IMR-90 (cell line): Measurements from ENCODE around the gene ADPRHL1. TPM values are rescaled to one million over a fixed set of nuclear protein-coding genes. Genes with fewer than 3 reads are reported as not detected.

Experiments used
- ATAC-seq: fragments of 200-7000 bp; cut with Tn5 transposase; 2 replicates; pipeline ENCODE4 v1.9.1; 2020; ENCODE audit warnings: low read depth, mild to moderate bottlenecking, moderate library complexity
- BruUV-seq: library from RNA; stranded (reverse); fragments of 400-500 nt; replicated peaks from 2 replicates; lab custom pipeline; 2021; lab: Mats Ljungman, UMichigan
- CTCF ChIA-PET: fragments of 300-600 bp; formaldehyde crosslinking; extraction: SDS; loops from one replicate; lab custom pipeline; 2021; ENCODE audit warnings: antibody characterized with exemption; lab: Yijun Ruan, JAX
- POLR2A ChIA-PET: fragments of 300-600 bp; sonication (Branson Sonifier 250); formaldehyde crosslinking; loops from one replicate; lab custom pipeline; 2022; ENCODE audit warnings: antibody characterized with exemption; ENCODE audit not compliant: unreplicated experiment; lab: Charles Lee
- DNase-seq: peaks from one replicate; pipeline ENCODE4 v3.0.0; 2013
- H2AFZ ChIP-seq: replicated peaks from 2 replicates; pipeline ENCODE3; 2013; ENCODE audit warnings: low read length, mild to moderate bottlenecking; ENCODE audit not compliant: poor library complexity
- H2AK5ac ChIP-seq: 2 replicates; pipeline ENCODE4 v1.6.1; 2013; ENCODE audit warnings: low read depth, low read length, inconsistent platforms
- H2AK9ac ChIP-seq: replicated peaks from 2 replicates; pipeline ENCODE3; 2013; ENCODE audit warnings: mild to moderate bottlenecking, low read depth, low read length, moderate library complexity; ENCODE audit not compliant: poor library complexity
- H2BK120ac ChIP-seq: 2 replicates; pipeline ENCODE4 v1.6.1; 2013; ENCODE audit warnings: low read depth, low read length, inconsistent platforms
- H2BK15ac ChIP-seq: 3 replicates; pipeline ENCODE4 v1.6.1; 2013; ENCODE audit warnings: low read depth, low read length, inconsistent platforms
- H2BK20ac ChIP-seq: 2 replicates; pipeline ENCODE4 v1.6.1; 2013; ENCODE audit warnings: low read depth, mild to moderate bottlenecking, inconsistent platforms, low read length, moderate library complexity
- H2BK5ac ChIP-seq: 2 replicates; pipeline ENCODE4 v1.6.1; 2013; ENCODE audit warnings: mild to moderate bottlenecking, low read depth, low read length, inconsistent platforms; ENCODE audit not compliant: poor library complexity, severe bottlenecking
- H3K14ac ChIP-seq: replicated peaks from 2 replicates; pipeline ENCODE4 v1.6.1; 2013; ENCODE audit warnings: low read depth, low read length, inconsistent platforms
- H3K18ac ChIP-seq: 2 replicates; pipeline ENCODE4 v1.6.1; 2013; ENCODE audit warnings: low read depth, low read length, control low read depth
- H3K23ac ChIP-seq: 2 replicates; pipeline ENCODE4 v1.6.1; 2013; ENCODE audit warnings: low read depth, low read length, inconsistent platforms
- H3K27ac ChIP-seq: 2 replicates; pipeline ENCODE4 v1.5.1; 2013; ENCODE audit warnings: mild to moderate bottlenecking, control low read depth, low read length; ENCODE audit not compliant: insufficient read depth
- H3K27me3 ChIP-seq: 2 replicates; pipeline ENCODE4 v1.6.1; 2013; ENCODE audit warnings: low read length; ENCODE audit not compliant: control insufficient read depth, insufficient read depth
- H3K36me3 ChIP-seq: 2 replicates; pipeline ENCODE4 v1.6.1; 2013; ENCODE audit warnings: low read length, mixed read lengths; ENCODE audit not compliant: control insufficient read depth, insufficient read depth
- H3K4ac ChIP-seq: 2 replicates; pipeline ENCODE4 v1.6.1; 2013; ENCODE audit warnings: low read depth, low read length, inconsistent platforms
- H3K4me1 ChIP-seq: 2 replicates; pipeline ENCODE4 v1.6.1; 2013; ENCODE audit warnings: low read length, mixed read lengths; ENCODE audit not compliant: control insufficient read depth, insufficient read depth
- H3K4me2 ChIP-seq: 2 replicates; pipeline ENCODE4 v1.6.1; 2013; ENCODE audit warnings: low read depth, mild to moderate bottlenecking, control low read depth, low read length, moderate library complexity
- H3K4me3 ChIP-seq: 2 replicates; pipeline ENCODE4 v1.5.1; 2013; ENCODE audit warnings: low read depth, mild to moderate bottlenecking, control low read depth, low read length, moderate library complexity; ENCODE audit not compliant: insufficient read depth
- H3K56ac ChIP-seq: 2 replicates; pipeline ENCODE4 v1.6.1; 2013; ENCODE audit warnings: low read length, inconsistent platforms; ENCODE audit not compliant: insufficient read depth; ENCODE audit errors: extremely low read depth
- H3K79me1 ChIP-seq, 2 experiments: 2 replicates each; pipeline ENCODE4 v1.6.1; 2013; ENCODE audit warnings: low read length in 2 of 2, inconsistent platforms in 1 of 2, low read depth in 1 of 2
- H3K9ac ChIP-seq: 2 replicates; pipeline ENCODE4 v1.6.1; 2013; ENCODE audit warnings: low read depth, low read length, control low read depth
- H3K9me1 ChIP-seq: 2 replicates; pipeline ENCODE4 v1.6.1; 2013; ENCODE audit warnings: low read length, inconsistent platforms; ENCODE audit not compliant: insufficient read depth
- H3K9me3 ChIP-seq: 2 replicates; pipeline ENCODE4 v1.6.1; 2013; ENCODE audit warnings: low read length; ENCODE audit not compliant: control insufficient read depth, insufficient read depth
- H4K20me1 ChIP-seq: 2 replicates; pipeline ENCODE4 v1.6.1; 2013; ENCODE audit warnings: low read length, inconsistent platforms; ENCODE audit not compliant: insufficient read depth
- H4K5ac ChIP-seq: 2 replicates; pipeline ENCODE4 v1.6.1; 2013; ENCODE audit warnings: mild to moderate bottlenecking, low read depth, low read length, control low read depth
- H4K8ac ChIP-seq, 2 experiments: 2 replicates each; pipeline ENCODE4 v1.6.1; 2013; ENCODE audit warnings: low read depth in 2 of 2, low read length in 2 of 2, control low read depth in 1 of 2, inconsistent platforms in 1 of 2
- H4K91ac ChIP-seq: 2 replicates; pipeline ENCODE4 v1.6.1; 2013; ENCODE audit warnings: low read depth, low read length, inconsistent platforms; ENCODE audit not compliant: insufficient read depth
- BHLHE40 ChIP-seq: fragments of 150-350 bp; IDR thresholded peaks from 2 replicates; pipeline ENCODE4 v1.6.1; 2016; ENCODE audit warnings: mild to moderate bottlenecking, low read depth, low read length
- CEBPB ChIP-seq: IDR thresholded peaks from 2 replicates; pipeline ENCODE4 v1.6.1; 2012; ENCODE audit warnings: low read depth, low read length, improper control_type of control experiment
- FOS ChIP-seq: fragments of 150-350 bp; IDR thresholded peaks from 2 replicates; pipeline ENCODE4 v1.6.1; 2016; ENCODE audit warnings: low read depth, low read length
- MAFK ChIP-seq: IDR thresholded peaks from 2 replicates; pipeline ENCODE4 v1.6.1; 2012; ENCODE audit warnings: low read depth, low read length, improper control_type of control experiment
- MAZ ChIP-seq: IDR thresholded peaks from 2 replicates; pipeline ENCODE4 v1.6.1; 2012; ENCODE audit warnings: low read depth, mild to moderate bottlenecking, low read length, improper control_type of control experiment, moderate library complexity, borderline replicate concordance
- MXI1 ChIP-seq: IDR thresholded peaks from 2 replicates; pipeline ENCODE4 v1.6.1; 2012; ENCODE audit warnings: low read depth, mild to moderate bottlenecking, low read length, moderate library complexity, borderline replicate concordance
- POLR2A ChIP-seq: IDR thresholded peaks from 2 replicates; pipeline ENCODE4 v1.6.1; 2012; ENCODE audit warnings: mild to moderate bottlenecking, low read depth, low read length
- RAD21 ChIP-seq: IDR thresholded peaks from 2 replicates; pipeline ENCODE4 v1.6.1; 2012; ENCODE audit warnings: low read length, improper control_type of control experiment
- RCOR1 ChIP-seq: IDR thresholded peaks from 2 replicates; pipeline ENCODE4 v1.6.1; 2012; ENCODE audit warnings: mild to moderate bottlenecking, low read length, improper control_type of control experiment; ENCODE audit not compliant: insufficient replicate concordance
- SMC3 ChIP-seq: fragments of 150-350 bp; IDR thresholded peaks from 2 replicates; pipeline ENCODE4 v1.6.1; 2016; ENCODE audit warnings: low read depth, mild to moderate bottlenecking, antibody characterized with exemption, low read length, moderate library complexity
- WGBS, 2 experiments: methylation state at CpG; one replicate each; pipeline versions ENCODE4 v1.1.5 to v1.1.7; 2013; ENCODE audit warnings: missing lambda C conversion rate in 2 of 2; ENCODE audit not compliant: insufficient read length in 1 of 2; ENCODE audit errors: extremely low coverage in 2 of 2; 5-methylcytosine and 5-hydroxymethylcytosine counted together
- dilution Hi-C: fragments of 300-500 bp; cut with HindIII; formaldehyde crosslinking; loops from one replicate; pipeline ENCODE4 v1.14.3; 2018; ENCODE audit warnings: low sequenced_read_pairs; ENCODE audit not compliant: unreplicated experiment
- in situ Hi-C: fragments of 300-500 bp; cut with MboI; formaldehyde crosslinking; loops from 3 replicates; pipeline ENCODE4 v1.14.3; 2019; ENCODE audit warnings: low sequenced_read_pairs, inconsistent platforms, mixed read lengths
- intact Hi-C: fragments of 100-400 bp; cut with micrococcal nuclease; formaldehyde crosslinking; loops from 2 replicates; pipeline ENCODE4 v1.10.0; 2022
- polyA plus RNA-seq, 3 experiments: library from polyadenylated mRNA; depleted of rRNA; stranded (reverse); fragments of >200 nt; gene quantifications; 2 replicates each; pipeline ENCODE4 v1.2.3, GENCODE V29; 2012; ENCODE audit warnings: low replicate concordance in 1 of 3
- total RNA-seq: library from RNA; depleted of rRNA; stranded (reverse); fragments of >200 nt; gene quantifications from 2 replicates; pipeline ENCODE4 v1.2.3, GENCODE V29; 2012
- TF ChIP-seq, protein P1 (sequence below): fragments of 150-350 bp; IDR thresholded peaks from 2 replicates; pipeline ENCODE4 v1.6.1; 2017; ENCODE audit warnings: mild to moderate bottlenecking, antibody characterized with exemption, low read length, low read depth
- TF ChIP-seq, protein P2 (sequence below): conservative IDR thresholded peaks from 2 replicates; pipeline ENCODE4 v1.5.1; 2012; ENCODE audit warnings: mild to moderate bottlenecking, low read depth, low read length, improper control_type of control experiment

The ADPRHL1 gene
- total and polyA plus RNA-seq, 2 of the 4 experiments (the other 2 are of a cell fraction), result 0.36 to 0.67 TPM

DNA sequence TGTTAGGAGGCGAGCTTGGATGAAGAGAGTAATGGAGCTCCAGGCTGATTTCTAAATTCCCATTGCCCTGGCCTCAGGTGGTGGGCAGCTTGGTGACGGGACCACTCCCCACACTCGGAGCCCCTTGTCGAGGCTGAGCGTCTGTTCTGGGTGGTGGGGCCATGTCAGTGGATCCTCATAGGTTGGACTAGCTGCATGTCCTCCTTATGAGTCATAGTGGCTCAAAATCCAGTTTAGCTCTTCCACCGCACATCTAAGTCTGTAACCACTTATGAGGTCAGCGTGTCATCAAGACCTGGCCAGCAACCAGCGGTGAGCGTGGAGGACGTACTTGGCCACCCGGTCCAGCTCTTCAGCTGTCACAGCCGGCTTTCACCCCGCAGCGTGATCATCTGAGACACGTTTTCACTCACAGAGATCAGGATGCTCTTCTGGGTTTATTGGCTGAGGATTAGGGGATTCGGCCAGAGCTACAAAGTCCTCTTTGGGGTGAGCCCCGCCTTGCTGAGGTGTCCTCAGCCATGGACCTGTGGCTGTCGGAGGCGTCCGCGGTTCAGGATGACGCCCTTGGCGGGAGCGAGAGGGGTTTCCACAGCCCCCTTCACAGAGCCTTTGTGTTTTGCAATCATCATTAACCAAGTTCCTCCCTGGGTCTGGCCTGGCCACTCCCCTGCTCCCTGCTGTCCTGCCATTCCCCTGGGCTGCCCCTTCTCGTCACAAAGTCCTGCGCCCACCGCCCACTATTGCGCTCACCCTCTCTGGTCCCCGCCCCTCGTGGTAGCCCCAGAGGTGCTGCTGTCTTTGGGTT lies 41.9 kb downstream of the ADPRHL1 start:
- Histone ChIP-seq H3K27me3 (no peaks in the 10 kb centered on the region), H3K4me1 (peaks cover 23% of the 10 kb centered on the region), H2BK5ac (peak overlapping the region; percentile 98), H2BK120ac (peak overlapping the region; percentile 97), H3K9me1 (peaks cover 10% of the 10 kb centered on the region), H3K27ac (peak overlapping the region; percentile 82), H3K79me1 (no peaks in the 10 kb centered on the region), H3K14ac (peak overlapping the region; percentile 89), H2AK9ac (peak overlapping the region; percentile 97), H2AK5ac (peak overlapping the region; percentile 93), H2BK20ac (peak overlapping the region; percentile 90), H4K91ac (peak overlapping the region; percentile 95), H3K4ac (peak overlapping the region; percentile 98), H3K23ac (peak overlapping the region; percentile 94), H4K8ac (peak overlapping the region; percentile 70 to 89), H2BK15ac (peak overlapping the region; percentile 72; the same call in 2 of the 3 replicates), H3K18ac (peak overlapping the region; percentile 43), H3K9me3 (no peaks in the 10 kb centered on the region), H3K4me3 (peak overlapping the region; percentile 13; the same call in 1 of the 2 replicates), H2AFZ (peak overlapping the region; percentile 89), H3K4me2 (peak overlapping the region; percentile 76), H4K20me1 (no peaks in the 10 kb centered on the region), H3K56ac (peak overlapping the region; percentile 93), H4K5ac (peak overlapping the region; percentile 57), H3K9ac (peak overlapping the region; percentile 2; the same call in 1 of the 2 replicates), H3K36me3 (no peaks in the 10 kb centered on the region)
- BruUV-seq, result no TSS peak
- ATAC-seq (peak; percentile 78), DNase-seq (peak; percentile 99)
- intact Hi-C loops, result no loop called here
- TF ChIP-seq POLR2A, result peak; percentile 25; the same call in 1 of the 2 replicates
- TF ChIP-seq MXI1, result peak; percentile 91
- TF ChIP-seq MAZ, result no peak
- no peak for TF ChIP-seq SMC3
- TF ChIP-seq MAFK, result no peak
- TF ChIP-seq FOS, result peak; percentile 88
- peak; percentile 71 for TF ChIP-seq BHLHE40
- TF ChIP-seq RCOR1, result peak; percentile 15
- TF ChIP-seq, protein P1, sequence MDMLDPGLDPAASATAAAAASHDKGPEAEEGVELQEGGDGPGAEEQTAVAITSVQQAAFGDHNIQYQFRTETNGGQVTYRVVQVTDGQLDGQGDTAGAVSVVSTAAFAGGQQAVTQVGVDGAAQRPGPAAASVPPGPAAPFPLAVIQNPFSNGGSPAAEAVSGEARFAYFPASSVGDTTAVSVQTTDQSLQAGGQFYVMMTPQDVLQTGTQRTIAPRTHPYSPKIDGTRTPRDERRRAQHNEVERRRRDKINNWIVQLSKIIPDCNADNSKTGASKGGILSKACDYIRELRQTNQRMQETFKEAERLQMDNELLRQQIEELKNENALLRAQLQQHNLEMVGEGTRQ, result 0 out of 2 replicates have a peak, but pooled peaks have one; percentile 11
- TF ChIP-seq RAD21, result no peak
- TF ChIP-seq CEBPB, result peak; percentile 61; the same call in 1 of the 2 replicates
- TF ChIP-seq, protein P2, sequence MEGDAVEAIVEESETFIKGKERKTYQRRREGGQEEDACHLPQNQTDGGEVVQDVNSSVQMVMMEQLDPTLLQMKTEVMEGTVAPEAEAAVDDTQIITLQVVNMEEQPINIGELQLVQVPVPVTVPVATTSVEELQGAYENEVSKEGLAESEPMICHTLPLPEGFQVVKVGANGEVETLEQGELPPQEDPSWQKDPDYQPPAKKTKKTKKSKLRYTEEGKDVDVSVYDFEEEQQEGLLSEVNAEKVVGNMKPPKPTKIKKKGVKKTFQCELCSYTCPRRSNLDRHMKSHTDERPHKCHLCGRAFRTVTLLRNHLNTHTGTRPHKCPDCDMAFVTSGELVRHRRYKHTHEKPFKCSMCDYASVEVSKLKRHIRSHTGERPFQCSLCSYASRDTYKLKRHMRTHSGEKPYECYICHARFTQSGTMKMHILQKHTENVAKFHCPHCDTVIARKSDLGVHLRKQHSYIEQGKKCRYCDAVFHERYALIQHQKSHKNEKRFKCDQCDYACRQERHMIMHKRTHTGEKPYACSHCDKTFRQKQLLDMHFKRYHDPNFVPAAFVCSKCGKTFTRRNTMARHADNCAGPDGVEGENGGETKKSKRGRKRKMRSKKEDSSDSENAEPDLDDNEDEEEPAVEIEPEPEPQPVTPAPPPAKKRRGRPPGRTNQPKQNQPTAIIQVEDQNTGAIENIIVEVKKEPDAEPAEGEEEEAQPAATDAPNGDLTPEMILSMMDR, result no peak
- in situ Hi-C loops, result no loop called here
- ChIA-PET CTCF (interaction anchor here (0.5 to 1.4 kb wide), 2 partner anchors 18 to 141 kb away, joined by 3 to 4 read pairs; no protein-coding TSS in a partner anchor), POLR2A (no interaction called here)
- dilution Hi-C loops, result no loop called here
- WGBS, 2 experiments, result 37% methylated on average over 11 of the region's 30 CpGs; no CpG with 5 or more reads in 1 of the 2 experiments
